Panc1 (cell line): Measurements from ENCODE around the gene PER2.

Experiments used
- CTCF ChIP-seq: fragments of 450-650 bp; IDR thresholded peaks from 2 replicates; pipeline ENCODE4 v1.5.1; 2017; ENCODE audit warnings: mild to moderate bottlenecking
- REST ChIP-seq, 2 experiments: IDR thresholded peaks; 2 replicates each; pipeline ENCODE4 v1.6.1; 2011 to 2012; ENCODE audit warnings: low read depth in 2 of 2, control low read depth in 1 of 2, low read length in 1 of 2, mild to moderate bottlenecking in 1 of 2, moderate library complexity in 1 of 2; ENCODE audit not compliant: insufficient read depth in 1 of 2

GRCh38 chr2:238336793-238337444 is 48.5 kb upstream of the PER2 start:
- TF ChIP-seq CTCF (no peak), REST (IDR thresholded peaks at IDR 0.05; ENCODE audit: insufficient read depth in 1 of 2, low read depth in 2 of 2, low read length in 1 of 2) (no peak)
